D341Med (cell line): ENCODE data around the gene MTFR1L.

Experiments
- DNase-seq: peaks from one replicate; pipeline ENCODE4 v3.0.0; 2012; ENCODE audit warnings: low spot score

Gene MTFR1L

DNA sequence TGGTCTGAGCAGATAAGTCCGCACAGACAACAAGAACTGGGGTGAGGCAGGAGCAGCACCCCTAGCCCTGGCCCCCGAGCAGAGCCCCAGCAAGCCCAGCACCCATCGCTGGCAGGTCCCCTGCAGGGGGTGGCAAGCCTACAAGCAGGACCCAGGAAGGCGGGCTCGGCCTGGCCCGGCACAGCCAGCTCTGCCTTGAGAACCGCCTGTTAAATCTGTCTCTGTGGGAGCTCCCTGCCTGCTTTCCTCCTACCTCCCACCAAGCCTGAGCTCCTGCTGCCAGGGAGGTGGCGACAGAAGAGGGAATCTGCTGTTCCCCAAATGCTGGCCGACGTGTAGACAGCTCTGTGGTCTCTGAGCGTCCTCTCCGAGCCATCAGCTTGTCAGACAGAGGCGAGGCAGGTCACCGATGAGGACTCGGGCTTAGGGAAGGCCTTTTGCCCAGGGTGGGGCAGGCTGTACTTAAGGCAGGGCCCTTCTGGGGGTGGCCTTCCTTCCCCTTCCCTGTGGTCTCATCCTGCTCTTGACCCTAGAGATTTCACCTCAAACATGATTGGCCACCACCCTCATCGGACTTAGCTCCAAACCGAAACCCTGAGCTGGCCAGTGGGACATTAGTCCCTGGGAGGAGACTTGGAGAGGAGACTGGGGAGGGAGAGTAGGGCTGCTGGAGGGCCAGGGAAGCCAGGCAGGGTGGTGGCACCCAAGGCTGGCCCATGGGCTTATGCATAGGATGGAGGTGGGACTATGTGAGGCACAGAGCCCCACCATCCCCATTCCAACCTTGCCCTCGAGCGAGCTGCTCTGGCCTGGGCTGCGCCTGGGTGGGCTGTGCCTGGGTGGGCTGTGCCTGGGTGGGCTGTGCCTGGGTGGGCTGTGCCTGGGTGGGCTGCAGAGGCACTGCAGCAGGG, 12.0 kb upstream of the MTFR1L start:
- DNase-seq, result no peak

DNA sequence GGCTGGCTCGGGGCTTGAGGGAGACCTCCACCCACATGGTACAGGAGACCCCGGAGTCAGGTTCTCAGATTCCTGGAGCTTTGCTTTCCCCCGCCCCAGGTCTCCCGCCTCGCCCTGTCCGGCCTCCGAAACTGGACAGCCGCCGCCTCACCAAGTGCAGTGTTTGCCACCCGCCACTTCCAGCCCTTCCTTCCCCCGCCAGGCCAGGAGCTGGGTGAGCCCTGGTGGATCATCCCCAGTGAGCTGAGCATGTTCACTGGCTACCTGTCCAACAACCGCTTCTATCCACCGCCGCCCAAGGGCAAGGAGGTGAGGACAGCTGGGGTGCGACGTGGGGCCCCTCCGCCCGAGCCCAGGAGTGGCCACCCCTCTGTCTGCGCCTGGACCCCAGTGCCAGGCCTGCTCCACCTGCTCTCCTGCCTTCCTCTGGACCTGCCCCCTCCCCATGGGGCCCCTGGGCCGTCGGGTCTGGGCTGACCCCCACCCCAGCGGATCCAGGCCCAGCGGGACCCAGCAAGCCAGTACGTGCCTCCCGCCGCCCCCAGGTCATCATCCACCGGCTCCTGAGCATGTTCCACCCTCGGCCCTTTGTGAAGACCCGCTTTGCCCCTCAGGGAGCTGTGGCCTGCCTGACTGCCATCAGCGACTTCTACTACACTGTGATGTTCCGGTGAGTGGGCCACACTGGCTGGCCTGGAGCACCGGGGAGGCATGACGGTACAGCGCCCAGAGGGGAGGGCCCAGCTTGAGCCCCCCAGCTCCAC, 11.1 kb upstream of the MTFR1L start:
- DNase-seq, result no peak

DNA sequence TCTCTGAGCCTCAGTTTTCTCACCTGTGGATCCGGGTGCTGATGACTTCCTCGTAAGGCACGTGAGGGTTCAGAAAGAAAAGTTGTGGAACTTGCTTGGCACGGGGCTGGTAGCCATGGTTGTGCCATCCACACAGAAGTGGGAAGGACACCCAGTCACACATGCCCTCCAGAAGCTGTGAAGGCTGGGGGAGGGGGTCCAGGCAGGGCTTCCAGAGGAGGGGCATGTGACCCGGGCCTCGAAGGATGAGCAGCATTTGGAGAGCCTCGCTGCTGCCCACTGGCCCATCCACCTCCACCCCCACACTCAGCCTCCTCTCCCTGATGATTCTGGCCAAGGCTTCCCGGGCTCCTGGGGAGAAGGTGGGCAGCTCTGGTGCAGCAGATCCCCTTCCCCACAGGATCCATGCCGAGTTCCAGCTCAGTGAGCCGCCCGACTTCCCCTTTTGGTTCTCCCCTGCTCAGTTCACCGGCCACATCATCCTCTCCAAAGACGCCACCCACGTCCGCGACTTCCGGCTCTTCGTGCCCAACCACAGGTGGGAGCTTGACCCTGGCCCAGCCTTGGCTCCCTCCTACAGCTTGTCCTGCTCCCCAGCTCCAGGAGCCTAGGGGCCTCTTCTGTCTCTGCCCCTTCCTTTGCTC, 10.3 kb upstream of the MTFR1L start:
- no peak for DNase-seq

DNA sequence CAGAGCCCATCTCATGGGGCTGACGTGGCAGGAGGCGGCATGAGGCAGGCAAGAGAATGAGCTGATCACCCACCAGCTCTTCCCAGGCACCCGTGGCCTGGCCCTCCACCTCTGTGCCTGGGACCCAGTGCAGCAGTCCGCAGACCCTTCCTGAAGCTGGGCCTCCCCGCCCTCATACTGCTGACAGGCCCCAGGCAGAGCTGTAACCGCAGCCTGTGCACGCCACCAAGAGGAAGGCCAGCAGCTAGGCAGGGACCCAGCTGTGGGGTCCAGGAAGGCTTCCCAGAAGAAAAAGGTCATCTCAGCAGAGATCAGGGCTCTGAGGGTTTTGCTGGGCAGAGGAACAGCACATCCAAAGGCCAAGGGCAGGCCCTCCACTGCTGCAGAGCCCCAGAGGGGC, 9.8 kb upstream of the MTFR1L start:
- no peak for DNase-seq

DNA sequence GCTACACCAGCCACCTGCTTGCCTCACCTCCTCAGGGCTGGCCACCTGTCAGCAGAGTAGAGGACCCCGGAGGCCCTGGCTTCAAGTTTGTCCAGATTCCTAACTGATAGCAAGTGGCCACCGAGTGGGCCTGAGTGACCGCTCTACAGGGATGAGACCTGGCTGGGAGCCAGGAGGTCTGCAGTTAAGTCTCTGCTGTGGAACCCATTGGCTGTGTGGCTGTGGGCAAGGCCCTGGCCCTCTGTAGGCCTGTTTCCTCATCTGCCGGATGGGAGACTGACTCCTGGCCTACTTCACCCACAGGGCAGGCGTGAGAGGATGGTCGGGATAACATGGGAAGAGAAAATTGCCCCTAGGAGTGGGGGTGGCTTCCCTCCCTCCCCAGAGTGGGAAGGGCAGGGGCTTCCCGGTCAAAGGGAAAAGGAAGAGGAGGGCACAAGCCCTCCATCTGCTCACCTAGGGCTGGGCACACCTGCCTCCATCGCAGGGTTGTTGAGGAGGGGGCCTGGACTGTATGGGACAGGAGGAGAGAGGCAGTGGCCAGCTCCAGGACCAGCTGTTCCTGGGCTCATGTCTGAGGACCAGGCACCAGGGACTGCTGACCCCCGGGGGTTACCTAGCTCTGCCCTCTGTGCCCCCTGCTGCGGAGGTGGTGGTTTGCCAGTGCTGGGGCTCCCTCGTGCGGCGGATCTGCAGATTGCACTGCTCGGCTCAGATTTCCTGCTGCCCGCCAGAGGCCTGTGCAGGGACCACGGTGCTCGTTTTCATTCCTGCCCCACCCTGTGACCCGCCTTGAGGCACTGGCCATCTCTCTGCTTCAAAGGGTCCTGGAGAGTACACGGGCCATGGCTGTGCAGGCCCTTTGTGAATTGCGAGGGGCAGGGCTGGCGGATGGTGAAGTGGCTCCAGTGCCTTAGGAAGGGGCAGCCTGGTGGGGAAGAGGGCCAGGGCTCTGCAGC, 9.1 kb upstream of the MTFR1L start:
- peak; percentile 86 for DNase-seq

DNA sequence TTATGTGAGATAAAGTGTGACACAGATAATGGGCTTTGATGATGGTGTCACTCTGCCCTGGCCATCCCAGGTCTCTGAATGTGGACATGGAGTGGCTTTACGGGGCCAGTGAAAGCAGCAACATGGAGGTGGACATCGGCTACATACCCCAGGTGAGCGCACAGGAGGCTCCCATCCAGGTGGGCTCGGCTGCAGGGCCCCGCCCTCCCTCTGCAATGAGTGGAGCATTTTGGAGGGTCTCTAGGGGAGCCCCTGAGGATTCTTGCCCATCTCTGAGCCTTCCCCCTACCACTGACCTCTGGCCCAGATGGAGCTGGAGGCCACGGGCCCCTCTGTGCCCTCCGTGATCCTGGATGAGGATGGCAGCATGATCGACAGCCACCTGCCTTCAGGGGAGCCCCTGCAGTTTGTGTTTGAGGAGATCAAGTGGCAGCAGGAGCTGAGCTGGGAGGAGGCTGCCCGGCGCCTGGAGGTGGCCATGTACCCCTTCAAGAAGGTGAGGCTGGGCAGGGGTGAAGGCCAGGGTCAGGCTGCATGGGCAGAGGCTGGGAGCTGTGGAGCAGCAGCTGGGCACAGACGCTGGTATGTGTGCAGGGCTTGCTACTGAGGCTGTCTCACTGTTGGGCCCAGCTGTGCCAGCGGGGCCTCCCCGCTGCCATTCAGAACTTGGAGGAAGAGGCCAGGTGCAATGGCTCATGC, 8.2 kb upstream of the MTFR1L start:
- DNase-seq, result no peak

DNA sequence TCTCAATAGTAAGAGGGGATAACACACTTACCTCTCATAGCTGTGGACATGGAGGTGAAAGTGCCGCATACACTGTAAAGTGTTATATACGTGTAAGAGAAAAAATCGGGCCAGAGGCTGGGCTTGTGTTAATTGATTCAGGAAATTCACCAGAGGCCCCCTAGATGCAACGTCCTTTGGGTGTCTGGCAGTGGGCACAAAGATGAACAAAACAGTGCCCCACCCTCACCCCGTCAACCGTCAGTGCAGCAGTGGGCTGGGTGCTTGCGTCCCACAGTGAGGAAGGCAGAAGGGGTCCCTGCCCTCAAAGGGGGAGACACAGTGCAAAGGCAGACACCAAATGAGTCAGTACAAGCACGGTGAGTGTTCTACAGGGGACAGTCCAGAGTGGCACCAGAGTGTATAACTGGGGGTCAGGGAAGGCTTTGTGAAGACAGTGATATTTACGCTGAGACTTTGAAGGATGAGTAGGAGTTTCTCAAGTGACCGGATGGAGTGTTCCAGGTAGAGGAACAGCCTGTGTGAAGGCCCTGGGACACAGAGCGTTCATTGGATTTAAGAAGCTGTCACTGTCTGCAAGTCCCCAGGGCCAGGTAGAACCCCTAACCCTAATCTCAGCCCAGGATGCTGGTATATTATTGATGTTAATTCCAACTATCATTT, 6.6 kb upstream of the MTFR1L start:
- DNase-seq, result no peak

DNA sequence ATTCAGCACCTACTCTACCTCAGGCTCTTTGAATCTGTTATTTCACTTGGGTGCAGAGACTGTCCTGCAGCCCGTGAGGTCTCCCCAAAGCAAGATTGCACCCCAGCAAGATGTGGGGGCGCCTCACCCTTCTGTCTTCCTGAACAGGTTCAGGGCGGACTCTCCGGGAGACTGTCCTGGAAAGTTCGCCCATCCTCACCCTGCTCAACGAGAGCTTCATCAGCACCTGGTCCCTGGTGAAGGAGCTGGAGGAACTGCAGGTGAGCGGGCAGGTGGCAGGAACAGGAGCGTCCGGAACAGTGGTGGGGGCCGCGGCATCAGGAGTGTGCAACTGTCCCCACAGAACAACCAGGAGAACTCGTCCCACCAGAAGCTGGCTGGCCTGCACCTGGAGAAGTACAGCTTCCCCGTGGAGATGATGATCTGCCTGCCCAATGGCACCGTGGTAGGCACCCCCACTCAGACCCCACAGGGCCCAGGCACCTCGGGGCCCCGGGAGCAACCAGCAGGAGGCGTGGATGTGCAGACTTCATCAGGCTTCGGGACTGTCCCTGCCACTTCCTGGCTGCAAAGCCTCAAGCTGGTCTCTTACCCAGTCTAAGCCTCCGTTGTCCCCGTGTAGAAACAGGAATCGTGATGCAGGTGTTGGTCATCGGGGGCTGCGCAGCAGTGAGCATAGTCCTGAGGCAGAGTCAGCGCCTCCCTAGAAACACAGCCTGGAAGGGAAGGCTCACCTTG, 5.9 kb upstream of the MTFR1L start:
- no peak for DNase-seq

DNA sequence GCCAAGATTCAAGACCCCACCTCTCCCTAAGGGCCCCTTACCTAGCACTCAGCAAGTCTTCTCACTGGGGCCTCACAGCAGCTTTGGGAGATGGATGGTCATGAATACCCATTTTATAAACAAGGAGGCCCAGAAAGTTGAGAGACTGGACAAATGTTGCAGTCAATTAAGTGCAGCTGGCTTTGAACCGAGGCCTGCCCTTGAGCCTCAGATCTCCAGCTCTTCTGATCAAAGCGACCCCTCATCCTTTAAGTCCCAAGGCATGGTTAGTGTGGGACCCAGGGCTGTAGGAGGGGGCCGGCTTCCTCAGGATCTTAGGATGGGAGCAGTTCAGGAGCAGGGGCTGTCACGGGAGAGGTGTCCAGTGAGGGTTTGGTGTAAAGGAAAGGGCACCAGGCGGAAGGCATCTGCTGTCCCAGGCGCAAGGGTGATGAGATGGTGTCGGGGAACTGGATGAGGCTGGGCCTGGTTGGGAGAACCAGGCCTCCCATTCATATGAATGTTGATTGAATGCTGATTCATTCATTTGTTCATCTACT, 5.1 kb upstream of the MTFR1L start:
- DNase-seq, result no peak

DNA sequence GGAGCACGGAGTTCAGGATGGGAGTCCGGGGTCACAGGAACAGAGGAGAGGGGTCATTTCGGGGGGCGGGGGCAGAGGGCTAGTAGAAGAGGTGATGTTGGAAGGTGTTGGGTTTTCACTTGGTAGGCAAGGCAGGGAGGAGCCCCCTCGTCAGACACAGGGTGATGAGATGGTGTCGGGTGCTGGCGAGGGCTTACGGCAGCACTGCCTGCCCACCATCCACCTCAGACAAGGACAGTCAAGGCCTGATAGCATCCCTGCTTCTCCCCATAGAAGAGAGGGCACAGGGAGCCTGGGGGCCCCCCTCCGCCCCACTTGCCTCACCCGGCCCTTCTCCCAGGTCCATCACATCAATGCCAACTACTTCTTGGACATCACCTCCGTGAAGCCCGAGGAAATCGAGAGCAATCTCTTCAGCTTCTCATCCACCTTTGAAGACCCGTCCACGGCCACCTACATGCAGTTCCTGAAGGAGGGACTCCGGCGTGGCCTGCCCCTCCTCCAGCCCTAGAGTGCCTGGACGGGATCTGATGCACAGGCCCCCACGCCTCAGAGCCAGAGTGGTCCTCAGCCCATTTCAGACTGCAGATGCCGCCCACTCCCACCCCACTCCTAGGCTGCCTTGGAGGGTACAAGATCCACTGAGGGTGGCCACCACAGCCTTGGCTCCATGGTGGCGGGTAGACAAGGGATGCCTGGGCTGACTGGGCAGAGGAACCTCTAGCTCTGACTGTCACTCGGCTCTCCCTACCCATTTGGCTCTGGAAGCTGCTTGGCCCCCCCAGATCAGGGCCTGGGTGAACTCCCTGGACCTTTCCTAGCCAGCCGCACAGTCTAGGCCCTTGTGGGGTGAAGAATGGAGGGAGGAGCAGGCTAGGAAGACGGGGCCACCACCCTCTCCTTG, 4.3 kb upstream of the MTFR1L start:
- DNase-seq, result no peak

DNA sequence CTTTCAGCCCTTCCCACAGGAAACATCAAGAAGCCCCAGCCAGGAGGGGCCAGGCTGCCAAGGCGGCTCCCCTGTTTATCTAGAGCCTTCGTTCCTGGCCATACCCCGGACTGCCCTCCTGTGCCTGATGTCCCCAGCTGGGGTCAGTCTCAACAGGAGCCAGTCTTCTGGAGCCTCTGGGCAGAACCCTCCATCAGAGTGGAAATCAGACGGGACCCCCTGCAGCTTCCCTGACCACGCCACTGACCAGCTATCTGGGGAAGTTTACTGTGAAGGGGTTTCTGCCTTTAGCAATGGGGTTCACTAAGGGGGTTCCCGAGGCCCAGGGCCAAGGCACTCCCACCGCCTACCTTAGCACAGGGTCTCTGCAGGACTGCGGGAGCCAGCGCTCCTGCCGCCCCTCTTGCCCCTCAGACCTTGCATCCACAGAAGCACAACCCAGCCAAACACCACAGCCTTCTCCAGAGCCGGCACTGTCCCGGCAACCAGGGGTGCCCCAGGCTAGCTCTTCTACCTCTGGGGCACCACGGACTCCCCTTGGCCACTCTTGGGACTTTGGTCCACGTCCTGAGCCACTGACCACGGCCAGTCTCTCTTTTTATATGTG, 3.5 kb upstream of the MTFR1L start:
- no peak for DNase-seq

DNA sequence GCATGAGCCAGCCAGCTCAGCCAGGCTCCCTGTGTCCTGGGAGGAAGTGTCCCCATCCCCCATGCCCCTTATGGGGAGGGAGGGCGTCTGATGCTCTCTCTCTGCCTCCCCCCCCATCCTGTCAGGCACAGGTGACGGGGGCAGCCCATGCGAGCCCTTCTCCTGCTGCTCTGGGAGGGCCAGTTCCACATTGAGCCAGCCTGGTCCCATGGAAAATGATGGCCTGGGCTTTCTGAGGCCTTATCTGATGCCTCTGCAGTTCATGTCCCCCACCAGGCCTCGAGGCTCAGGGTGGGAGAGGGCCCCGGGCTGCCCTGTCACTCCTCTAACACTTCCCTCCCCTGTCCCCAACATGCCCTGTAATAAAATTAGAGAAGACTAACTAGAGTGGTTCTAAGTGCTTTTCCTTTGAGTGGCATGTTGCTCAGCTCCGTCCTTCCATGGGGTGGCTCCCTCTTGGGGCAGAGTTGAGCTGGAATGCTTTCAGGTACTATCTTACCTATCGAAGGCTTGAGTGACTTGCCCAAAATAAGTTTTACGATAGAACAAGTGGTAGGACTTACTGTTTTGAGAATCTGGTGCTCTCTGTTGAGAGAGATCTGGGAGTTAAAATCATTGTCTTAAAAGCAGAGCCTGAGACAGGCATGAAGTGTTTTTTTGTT, 1.8 kb upstream of the MTFR1L start:
- DNase-seq, result no peak

DNA sequence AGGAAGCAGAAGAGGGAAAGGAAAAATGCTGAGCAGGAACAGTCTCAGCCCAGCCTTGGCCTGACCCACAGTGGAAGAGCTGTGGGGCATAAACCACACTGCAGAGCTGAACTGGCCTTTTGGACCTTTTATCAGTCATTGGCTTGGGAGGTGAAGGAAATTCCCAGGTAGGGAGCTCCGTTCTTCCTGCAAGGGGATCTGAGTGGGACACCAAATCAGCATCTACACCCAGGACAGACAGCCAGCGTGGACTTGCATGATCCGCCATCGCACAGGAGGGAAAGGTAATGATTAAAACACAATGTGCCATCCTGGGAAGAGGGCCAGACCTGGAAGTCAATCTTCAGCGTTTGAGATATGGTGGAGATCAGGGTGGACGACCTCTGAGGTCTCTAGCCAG, 1.2 kb upstream of the MTFR1L start:
- DNase-seq, result no peak

DNA sequence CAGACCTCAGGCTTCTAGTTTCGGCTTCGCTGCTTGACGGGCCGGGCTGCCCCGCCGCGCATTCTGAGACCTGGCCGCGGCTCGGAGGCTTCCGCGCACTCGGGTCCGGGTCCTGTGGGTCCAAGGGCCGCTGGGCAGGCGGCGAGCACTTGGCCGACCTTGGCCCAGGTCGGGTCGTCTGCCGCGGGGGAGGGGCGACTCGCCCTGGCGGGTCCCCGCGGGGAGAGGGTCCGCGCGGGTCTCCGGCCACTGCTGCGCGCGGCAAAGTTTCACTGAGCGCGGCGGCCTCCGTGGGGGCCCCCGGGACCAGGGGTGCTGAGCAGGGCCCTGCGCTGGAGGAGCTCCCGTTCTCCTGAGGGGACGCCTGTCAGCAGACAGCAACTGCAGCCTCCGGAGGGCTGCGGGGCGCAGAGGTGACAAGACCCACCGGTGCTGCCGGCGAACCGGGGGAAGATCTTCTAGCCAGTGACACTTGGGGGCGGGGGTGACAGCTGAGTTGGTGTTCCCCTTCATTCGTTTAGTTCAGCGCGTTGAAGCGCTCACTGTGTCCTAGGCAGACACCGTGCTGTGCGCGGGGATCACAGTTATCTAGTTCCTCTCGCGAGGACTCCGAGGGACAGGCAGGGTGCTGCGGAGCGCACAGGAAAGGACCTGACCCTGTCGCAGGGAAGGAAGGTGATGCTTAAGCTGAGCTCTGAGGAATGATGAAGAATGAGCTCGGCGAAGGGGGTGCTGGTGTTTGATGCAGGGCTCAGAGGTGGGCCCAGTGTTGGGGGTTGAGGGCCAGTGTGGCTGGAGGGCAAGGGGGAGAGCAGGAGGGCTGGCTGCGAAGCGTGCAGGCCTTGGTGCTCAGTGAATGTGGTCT, 725 bp downstream of the MTFR1L start:
- peak; percentile 75 for DNase-seq

DNA sequence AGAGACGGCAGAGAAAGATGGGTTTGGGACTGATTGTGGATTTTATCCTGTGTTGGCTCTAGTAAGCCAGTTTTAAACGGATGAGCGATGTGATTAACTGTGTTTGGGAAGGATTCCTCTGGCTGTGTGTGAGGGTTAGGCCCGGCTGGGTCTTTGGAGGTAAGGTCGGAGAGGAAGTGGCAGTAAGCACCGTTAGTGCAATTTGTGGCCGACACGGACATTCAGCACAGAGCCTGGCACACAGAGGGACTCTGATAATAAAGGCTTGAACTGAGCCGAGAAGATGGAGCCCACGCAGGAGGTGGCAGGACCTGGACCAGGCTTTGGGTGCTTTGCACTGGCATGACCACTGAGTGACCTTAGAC, 1.3 kb downstream of the MTFR1L start:
- DNase-seq, result no peak

DNA sequence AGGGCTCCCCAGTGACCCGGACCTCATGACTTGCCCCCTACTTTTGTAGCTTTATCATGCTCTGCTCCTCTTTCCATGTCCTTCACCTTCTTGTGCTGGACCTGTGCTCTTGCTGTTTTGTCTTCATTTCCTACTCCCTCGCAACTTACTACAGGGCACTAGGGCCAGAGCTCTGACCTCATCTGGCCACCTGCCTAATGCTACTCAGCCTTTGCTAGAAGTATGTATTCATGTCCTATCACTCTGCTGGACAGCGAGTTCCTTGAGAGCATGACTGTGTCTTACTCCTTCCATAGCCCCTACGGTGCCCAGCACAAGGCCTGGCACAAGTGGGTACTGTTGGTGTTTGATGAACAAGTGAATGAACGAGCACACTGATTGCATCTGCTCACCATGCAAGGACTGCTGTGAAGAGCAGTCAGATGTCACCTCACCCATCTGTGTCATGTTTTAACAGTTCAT, 1.9 kb downstream of the MTFR1L start:
- DNase-seq, result no peak
